K562 (cell line): ENCODE measurements around the gene GALP. TPM values are rescaled to one million over a fixed set of nuclear protein-coding genes. Genes with fewer than 3 reads are reported as not detected.

Experiments
- EGR1 ChIP-seq: fragments of 450-650 bp; conservative IDR thresholded peaks from 2 replicates; pipeline ENCODE4 v1.6.1; 2017; ENCODE audit warnings: mild to moderate bottlenecking
- EP300 ChIP-seq: IDR thresholded peaks from 2 replicates; pipeline ENCODE4 v1.6.1; 2012; ENCODE audit warnings: low read length, improper control_type of control experiment
- FOS ChIP-seq: IDR thresholded peaks from 3 replicates; pipeline ENCODE4 v1.6.1; 2011; ENCODE audit not compliant: insufficient read length; ENCODE audit errors: extremely low read depth
- HMG20B ChIP-seq: fragments of 250-450 bp; sonication (Bioruptor Pico); IDR thresholded peaks from 2 replicates; pipeline ENCODE4 v1.5.0; 2021; ENCODE audit warnings: mild to moderate bottlenecking
- L3MBTL2 ChIP-seq: fragments of 450-650 bp; IDR thresholded peaks from 2 replicates; pipeline ENCODE4 v1.6.1; 2016; ENCODE audit warnings: mild to moderate bottlenecking, moderate library complexity
- MNT ChIP-seq, 2 experiments: fragments of 450-650 bp; conservative IDR thresholded peaks; 2 replicates each; pipeline ENCODE4 v1.6.1; 2017; ENCODE audit warnings: mild to moderate bottlenecking in 2 of 2, moderate library complexity in 2 of 2
- NFXL1 ChIP-seq: fragments of 450-650 bp; formaldehyde crosslinking; IDR thresholded peaks from 2 replicates; pipeline ENCODE4 v1.4.0; 2021; ENCODE audit warnings: mild to moderate bottlenecking
- NFYB ChIP-seq: IDR thresholded peaks from 2 replicates; pipeline ENCODE4 v1.6.1; 2011; ENCODE audit warnings: mild to moderate bottlenecking, moderate library complexity; ENCODE audit not compliant: insufficient read length; ENCODE audit errors: extremely low read depth
- PPARD ChIP-seq: fragments of 250-450 bp; sonication (Bioruptor Pico); IDR thresholded peaks from 2 replicates; pipeline ENCODE4 v1.8.0; 2022; ENCODE audit warnings: inconsistent platforms, mild to moderate bottlenecking, moderate library complexity
- RAD51 ChIP-seq: fragments of 450-650 bp; IDR thresholded peaks from 2 replicates; pipeline ENCODE4 v1.7.1; 2016; ENCODE audit warnings: low read depth, mild to moderate bottlenecking, borderline replicate concordance
- polyA plus RNA-seq, 8 experiments: library from polyadenylated mRNA; depleted of rRNA in 4 of 8; stranded (reverse) in 5 of 8; unstranded in 3 of 8; fragments of >200 nt; fragmentation: Nextera tagmentation in 2 of 8; fragmentation: Illumina TruSeq in 1 of 8; extraction: Ambion mirVana in 2 of 8; extraction: Trizol in 1 of 8; gene quantifications; 2 replicates each; pipeline versions ENCODE4 v1.2.1 to v1.2.3, GENCODE V29; 2011 to 2014; ENCODE audit warnings: inconsistent platforms in 1 of 8, missing spikeins in 1 of 8
- total RNA-seq, 7 experiments: library from RNA; depleted of rRNA in 6 of 7; stranded (reverse); fragments of >200 nt in 6 of 7; fragmentation: Illumina TruSeq in 2 of 7; extraction: Trizol in 2 of 7; gene quantifications; 2 replicates each; pipeline versions ENCODE4 v1.2.1 to v1.2.3, GENCODE V29; 2011 to 2021; ENCODE audit warnings: low replicate concordance in 1 of 7
- TF ChIP-seq, protein P1 (sequence below): fragments of 450-650 bp; IDR thresholded peaks from 2 replicates; pipeline ENCODE4 v1.6.1; 2016; ENCODE audit warnings: mild to moderate bottlenecking, moderate library complexity
- TF ChIP-seq, protein P2 (sequence below): sonication (generic); formaldehyde crosslinking; IDR thresholded peaks from 2 replicates; pipeline ENCODE4 v1.9.0; 2022; ENCODE audit warnings: mild to moderate bottlenecking, missing genetic modification reagents
- TF ChIP-seq, protein P3 (sequence below): sonication (generic); formaldehyde crosslinking; IDR thresholded peaks from 2 replicates; pipeline ENCODE4 v1.5.0; 2020; ENCODE audit warnings: missing genetic modification reagents

The GALP gene
- total and polyA plus RNA-seq, 9 of the 15 experiments (the other 6 are each of a cell fraction or from before 2014, with no cell fraction given) = not detected

GRCh38 chr19:56126983-56127780 lies 48.6 kb upstream of the GALP start (continued):
- TF ChIP-seq, protein P1, sequence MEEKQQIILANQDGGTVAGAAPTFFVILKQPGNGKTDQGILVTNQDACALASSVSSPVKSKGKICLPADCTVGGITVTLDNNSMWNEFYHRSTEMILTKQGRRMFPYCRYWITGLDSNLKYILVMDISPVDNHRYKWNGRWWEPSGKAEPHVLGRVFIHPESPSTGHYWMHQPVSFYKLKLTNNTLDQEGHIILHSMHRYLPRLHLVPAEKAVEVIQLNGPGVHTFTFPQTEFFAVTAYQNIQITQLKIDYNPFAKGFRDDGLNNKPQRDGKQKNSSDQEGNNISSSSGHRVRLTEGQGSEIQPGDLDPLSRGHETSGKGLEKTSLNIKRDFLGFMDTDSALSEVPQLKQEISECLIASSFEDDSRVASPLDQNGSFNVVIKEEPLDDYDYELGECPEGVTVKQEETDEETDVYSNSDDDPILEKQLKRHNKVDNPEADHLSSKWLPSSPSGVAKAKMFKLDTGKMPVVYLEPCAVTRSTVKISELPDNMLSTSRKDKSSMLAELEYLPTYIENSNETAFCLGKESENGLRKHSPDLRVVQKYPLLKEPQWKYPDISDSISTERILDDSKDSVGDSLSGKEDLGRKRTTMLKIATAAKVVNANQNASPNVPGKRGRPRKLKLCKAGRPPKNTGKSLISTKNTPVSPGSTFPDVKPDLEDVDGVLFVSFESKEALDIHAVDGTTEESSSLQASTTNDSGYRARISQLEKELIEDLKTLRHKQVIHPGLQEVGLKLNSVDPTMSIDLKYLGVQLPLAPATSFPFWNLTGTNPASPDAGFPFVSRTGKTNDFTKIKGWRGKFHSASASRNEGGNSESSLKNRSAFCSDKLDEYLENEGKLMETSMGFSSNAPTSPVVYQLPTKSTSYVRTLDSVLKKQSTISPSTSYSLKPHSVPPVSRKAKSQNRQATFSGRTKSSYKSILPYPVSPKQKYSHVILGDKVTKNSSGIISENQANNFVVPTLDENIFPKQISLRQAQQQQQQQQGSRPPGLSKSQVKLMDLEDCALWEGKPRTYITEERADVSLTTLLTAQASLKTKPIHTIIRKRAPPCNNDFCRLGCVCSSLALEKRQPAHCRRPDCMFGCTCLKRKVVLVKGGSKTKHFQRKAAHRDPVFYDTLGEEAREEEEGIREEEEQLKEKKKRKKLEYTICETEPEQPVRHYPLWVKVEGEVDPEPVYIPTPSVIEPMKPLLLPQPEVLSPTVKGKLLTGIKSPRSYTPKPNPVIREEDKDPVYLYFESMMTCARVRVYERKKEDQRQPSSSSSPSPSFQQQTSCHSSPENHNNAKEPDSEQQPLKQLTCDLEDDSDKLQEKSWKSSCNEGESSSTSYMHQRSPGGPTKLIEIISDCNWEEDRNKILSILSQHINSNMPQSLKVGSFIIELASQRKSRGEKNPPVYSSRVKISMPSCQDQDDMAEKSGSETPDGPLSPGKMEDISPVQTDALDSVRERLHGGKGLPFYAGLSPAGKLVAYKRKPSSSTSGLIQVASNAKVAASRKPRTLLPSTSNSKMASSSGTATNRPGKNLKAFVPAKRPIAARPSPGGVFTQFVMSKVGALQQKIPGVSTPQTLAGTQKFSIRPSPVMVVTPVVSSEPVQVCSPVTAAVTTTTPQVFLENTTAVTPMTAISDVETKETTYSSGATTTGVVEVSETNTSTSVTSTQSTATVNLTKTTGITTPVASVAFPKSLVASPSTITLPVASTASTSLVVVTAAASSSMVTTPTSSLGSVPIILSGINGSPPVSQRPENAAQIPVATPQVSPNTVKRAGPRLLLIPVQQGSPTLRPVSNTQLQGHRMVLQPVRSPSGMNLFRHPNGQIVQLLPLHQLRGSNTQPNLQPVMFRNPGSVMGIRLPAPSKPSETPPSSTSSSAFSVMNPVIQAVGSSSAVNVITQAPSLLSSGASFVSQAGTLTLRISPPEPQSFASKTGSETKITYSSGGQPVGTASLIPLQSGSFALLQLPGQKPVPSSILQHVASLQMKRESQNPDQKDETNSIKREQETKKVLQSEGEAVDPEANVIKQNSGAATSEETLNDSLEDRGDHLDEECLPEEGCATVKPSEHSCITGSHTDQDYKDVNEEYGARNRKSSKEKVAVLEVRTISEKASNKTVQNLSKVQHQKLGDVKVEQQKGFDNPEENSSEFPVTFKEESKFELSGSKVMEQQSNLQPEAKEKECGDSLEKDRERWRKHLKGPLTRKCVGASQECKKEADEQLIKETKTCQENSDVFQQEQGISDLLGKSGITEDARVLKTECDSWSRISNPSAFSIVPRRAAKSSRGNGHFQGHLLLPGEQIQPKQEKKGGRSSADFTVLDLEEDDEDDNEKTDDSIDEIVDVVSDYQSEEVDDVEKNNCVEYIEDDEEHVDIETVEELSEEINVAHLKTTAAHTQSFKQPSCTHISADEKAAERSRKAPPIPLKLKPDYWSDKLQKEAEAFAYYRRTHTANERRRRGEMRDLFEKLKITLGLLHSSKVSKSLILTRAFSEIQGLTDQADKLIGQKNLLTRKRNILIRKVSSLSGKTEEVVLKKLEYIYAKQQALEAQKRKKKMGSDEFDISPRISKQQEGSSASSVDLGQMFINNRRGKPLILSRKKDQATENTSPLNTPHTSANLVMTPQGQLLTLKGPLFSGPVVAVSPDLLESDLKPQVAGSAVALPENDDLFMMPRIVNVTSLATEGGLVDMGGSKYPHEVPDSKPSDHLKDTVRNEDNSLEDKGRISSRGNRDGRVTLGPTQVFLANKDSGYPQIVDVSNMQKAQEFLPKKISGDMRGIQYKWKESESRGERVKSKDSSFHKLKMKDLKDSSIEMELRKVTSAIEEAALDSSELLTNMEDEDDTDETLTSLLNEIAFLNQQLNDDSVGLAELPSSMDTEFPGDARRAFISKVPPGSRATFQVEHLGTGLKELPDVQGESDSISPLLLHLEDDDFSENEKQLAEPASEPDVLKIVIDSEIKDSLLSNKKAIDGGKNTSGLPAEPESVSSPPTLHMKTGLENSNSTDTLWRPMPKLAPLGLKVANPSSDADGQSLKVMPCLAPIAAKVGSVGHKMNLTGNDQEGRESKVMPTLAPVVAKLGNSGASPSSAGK = peak; percentile 84
- TF ChIP-seq, protein P2, sequence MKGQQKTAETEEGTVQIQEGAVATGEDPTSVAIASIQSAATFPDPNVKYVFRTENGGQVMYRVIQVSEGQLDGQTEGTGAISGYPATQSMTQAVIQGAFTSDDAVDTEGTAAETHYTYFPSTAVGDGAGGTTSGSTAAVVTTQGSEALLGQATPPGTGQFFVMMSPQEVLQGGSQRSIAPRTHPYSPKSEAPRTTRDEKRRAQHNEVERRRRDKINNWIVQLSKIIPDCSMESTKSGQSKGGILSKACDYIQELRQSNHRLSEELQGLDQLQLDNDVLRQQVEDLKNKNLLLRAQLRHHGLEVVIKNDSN (CRISPR knock-in tag) = peak; percentile 83
- TF ChIP-seq NFXL1 (CRISPR knock-in tag) = no peak
- TF ChIP-seq RAD51 = peak; percentile 78
- no peak for TF ChIP-seq HMG20B (CRISPR knock-in tag)
- TF ChIP-seq L3MBTL2 = peak; percentile 87
- TF ChIP-seq PPARD (CRISPR knock-in tag) = no peak
- no peak for TF ChIP-seq EGR1
- 0 out of 4 replicates have a peak, but pooled peaks of 1 of the 2 experiments have one; percentile 20 for TF ChIP-seq MNT (conservative IDR thresholded peaks at IDR 0.05)
- TF ChIP-seq NFYB = peak; percentile 73
- TF ChIP-seq, protein P3, sequence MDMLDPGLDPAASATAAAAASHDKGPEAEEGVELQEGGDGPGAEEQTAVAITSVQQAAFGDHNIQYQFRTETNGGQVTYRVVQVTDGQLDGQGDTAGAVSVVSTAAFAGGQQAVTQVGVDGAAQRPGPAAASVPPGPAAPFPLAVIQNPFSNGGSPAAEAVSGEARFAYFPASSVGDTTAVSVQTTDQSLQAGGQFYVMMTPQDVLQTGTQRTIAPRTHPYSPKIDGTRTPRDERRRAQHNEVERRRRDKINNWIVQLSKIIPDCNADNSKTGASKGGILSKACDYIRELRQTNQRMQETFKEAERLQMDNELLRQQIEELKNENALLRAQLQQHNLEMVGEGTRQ (CRISPR knock-in tag) = peak; percentile 86
- TF ChIP-seq FOS = peak; percentile 21
- no peak for TF ChIP-seq EP300
- TF ChIP-seq, all 486 proteins: peak for 11
